ENCODE data around the gene P2RY6.
"Not testable (repeated sequence)": the region's sequence is repeated elsewhere in the genome, so short reads cannot be mapped to it uniquely, and the experiment has no call there.

Gene P2RY6

GRCh38 chr11:73260127-73260457 is 12.0 kb upstream of the P2RY6 start:
- DNase-seq (ENCODE audit: low read depth) = no peak

GRCh38 chr11:73262851-73263495 is 9.2 kb upstream of the P2RY6 start:
- no peak for DNase-seq (ENCODE audit: low read depth)

- DNase-seq (ENCODE audit: low read depth) = no peak
Measured at GRCh38 chr11:73263640-73264039, 8.5 kb upstream of the P2RY6 start.

- DNase-seq (ENCODE audit: low read depth) = no peak
Measured at GRCh38 chr11:73265278-73265810, 6.8 kb upstream of the P2RY6 start.

- no peak for DNase-seq (ENCODE audit: low read depth)
Measured at GRCh38 chr11:73265853-73266645, 6.1 kb upstream of the P2RY6 start.

- no peak for DNase-seq (ENCODE audit: low read depth)
Measured at GRCh38 chr11:73266646-73267020, 5.5 kb upstream of the P2RY6 start.

- DNase-seq (ENCODE audit: low read depth) = no peak
Measured at GRCh38 chr11:73267122-73267846, 4.9 kb upstream of the P2RY6 start.

- DNase-seq (ENCODE audit: low read depth) = no peak
Measured at GRCh38 chr11:73267906-73268540, 4.1 kb upstream of the P2RY6 start.

- no peak for DNase-seq (ENCODE audit: low read depth)
Measured at GRCh38 chr11:73268671-73269271, 3.4 kb upstream of the P2RY6 start.

- no peak for DNase-seq (ENCODE audit: low read depth)
Measured at GRCh38 chr11:73269459-73270015, 2.6 kb upstream of the P2RY6 start.

- DNase-seq (ENCODE audit: low read depth) = no peak
Measured at GRCh38 chr11:73270016-73270854, 1.9 kb upstream of the P2RY6 start.

- DNase-seq (ENCODE audit: low read depth) = no peak
Measured at GRCh38 chr11:73270855-73271477, 1.2 kb upstream of the P2RY6 start.

- DNase-seq (ENCODE audit: low read depth) = not testable (repeated sequence)
Measured at GRCh38 chr11:73271478-73271865, 666 bp upstream of the P2RY6 start.

- DNase-seq (ENCODE audit: low read depth) = no peak
Measured at GRCh38 chr11:73272680-73273038, 521 bp downstream of the P2RY6 start.

GRCh38 chr11:73273222-73273895 is 1.2 kb downstream of the P2RY6 start:
- no peak for DNase-seq (ENCODE audit: low read depth)

- not testable (repeated sequence) for DNase-seq (ENCODE audit: low read depth)
Measured at GRCh38 chr11:73274191-73274590, 2.1 kb downstream of the P2RY6 start.

- DNase-seq (ENCODE audit: low read depth) = no peak
Measured at GRCh38 chr11:73274722-73275380, 2.7 kb downstream of the P2RY6 start.

- no peak for DNase-seq (ENCODE audit: low read depth)
Measured at GRCh38 chr11:73275381-73275750, 3.2 kb downstream of the P2RY6 start.

GRCh38 chr11:73277467-73277866 is 5.3 kb downstream of the P2RY6 start:
- no peak for DNase-seq (ENCODE audit: low read depth)
